SK-N-SH treated with all-trans-retinoic acid at 6 μM for 48 hours (cell line): ENCODE data around the gene RGMA.

Experiments used
- CSRNP3 ChIP-seq: fragments of 250-450 bp; sonication (Bioruptor Pico); IDR thresholded peaks from 2 replicates; pipeline ENCODE4 v1.5.1; 2021; ENCODE audit warnings: mild to moderate bottlenecking, moderate library complexity
- ISL1 ChIP-seq: fragments of 250-450 bp; sonication (Bioruptor Pico); IDR thresholded peaks from 2 replicates; pipeline ENCODE4 v2.1.2; 2022; ENCODE audit warnings: mild to moderate bottlenecking, moderate library complexity
- OSR1 ChIP-seq: fragments of 250-450 bp; sonication (Bioruptor Pico); IDR thresholded peaks from 2 replicates; pipeline ENCODE4 v1.8.0; 2022; ENCODE audit warnings: moderate library complexity, mild to moderate bottlenecking, inconsistent platforms
- PATZ1 ChIP-seq: fragments of 250-450 bp; sonication (Bioruptor Pico); IDR thresholded peaks from 2 replicates; pipeline ENCODE4 v1.8.0; 2020; ENCODE audit warnings: mild to moderate bottlenecking, moderate library complexity, borderline replicate concordance
- POU6F1 ChIP-seq: fragments of 250-450 bp; sonication (Bioruptor Pico); IDR thresholded peaks from 2 replicates; pipeline ENCODE4 v1.8.0; 2021; ENCODE audit warnings: low read depth, mild to moderate bottlenecking, moderate library complexity, borderline replicate concordance
- ZFP3 ChIP-seq: fragments of 250-450 bp; sonication (Bioruptor Pico); IDR thresholded peaks from 2 replicates; pipeline ENCODE4 v1.5.0; 2020; ENCODE audit warnings: mild to moderate bottlenecking, moderate library complexity
- ZNF565 ChIP-seq: fragments of 450-650 bp; formaldehyde crosslinking; conservative IDR thresholded peaks from 2 replicates; pipeline ENCODE4 v1.5.0; 2020; ENCODE audit warnings: low read depth, mild to moderate bottlenecking, moderate library complexity
- ZNF70 ChIP-seq: fragments of 450-650 bp; formaldehyde crosslinking; IDR thresholded peaks from 2 replicates; pipeline ENCODE4 v1.5.0; 2020; ENCODE audit warnings: mild to moderate bottlenecking, moderate library complexity

GRCh38 chr15:92990031-92990430 lies 99.0 kb downstream of the RGMA start:
- TF ChIP-seq ZNF70 (no peak), PATZ1 (no peak), ISL1 (CRISPR knock-in tag) (no peak), ZFP3 (CRISPR knock-in tag) (no peak), CSRNP3 (no peak), POU6F1 (no peak), ZNF565 (CRISPR knock-in tag) (no peak), OSR1 (no peak)
